Esophagus squamous epithelium (tissue), 5 donors: ENCODE measurements around the gene EDC4. TPM values are rescaled to one million over a fixed set of nuclear protein-coding genes. Genes with fewer than 3 reads are reported as not detected.

Experiments
- DNase-seq: peaks from one replicate; lab custom pipeline; 2025; lab: John Stamatoyannopoulos, UW
- H3K27ac ChIP-seq, 4 donors: fragments of 200-600 bp; sonication (generic); one replicate each; pipeline ENCODE4 v1.5.1; 2016 to 2019; ENCODE audit warnings: mild to moderate bottlenecking in 1 of 4
- H3K27me3 ChIP-seq, 4 donors: fragments of 200-600 bp; sonication (generic); 1 replicate in 3 of 4; 2 replicates in 1 of 4; pipeline versions ENCODE4 v1.5.1 to v1.6.0; 2017 to 2021; ENCODE audit warnings: antibody characterized with exemption in 1 of 4
- H3K36me3 ChIP-seq, 3 donors: fragments of 200-600 bp; sonication (generic); one replicate each; pipeline ENCODE4 v1.5.1; 2016 to 2019
- H3K4me1 ChIP-seq, 3 donors: fragments of 200-600 bp; sonication (generic); one replicate each; pipeline ENCODE4 v1.5.1; 2017 to 2019
- H3K4me3 ChIP-seq, 4 donors: fragments of 200-600 bp; sonication (generic); 1 replicate in 3 of 4; 2 replicates in 1 of 4; pipeline ENCODE4 v1.5.1; 2016 to 2019; ENCODE audit warnings: mild to moderate bottlenecking in 2 of 4, moderate library complexity in 1 of 4
- H3K9me3 ChIP-seq, 3 donors: fragments of 200-600 bp; sonication (generic); one replicate each; pipeline ENCODE4 v1.5.1; 2016 to 2019
- CTCF ChIP-seq, 6 experiments: fragments of 450-650 bp in 4 of 6; fragments of 200-600 bp in 2 of 6; sonication (generic) in 2 of 6; IDR thresholded peaks; one replicate each; pipeline ENCODE4 v1.5.1; 2016 to 2019; ENCODE audit warnings: antibody characterized with exemption in 6 of 6, mild to moderate bottlenecking in 4 of 6, moderate library complexity in 4 of 6
- POLR2A ChIP-seq, 4 donors: fragments of 450-650 bp; IDR thresholded peaks; one replicate each; pipeline ENCODE4 v1.6.1; 2017; ENCODE audit warnings: antibody characterized with exemption in 4 of 4, mild to moderate bottlenecking in 4 of 4, moderate library complexity in 3 of 4
- WGBS, 2 donors: methylation state at CpG; one replicate each; pipeline ENCODE4 v1.1.5; 2018; 5-methylcytosine and 5-hydroxymethylcytosine counted together
- intact Hi-C: fragments of 100-400 bp; cut with DNase I; formaldehyde crosslinking; loops from one replicate; pipeline ENCODE4 v1.15.0; 2022
- total RNA-seq, 4 donors: library from RNA; depleted of rRNA; stranded (reverse); fragments of >200 nt; gene quantifications; one replicate each; pipeline ENCODE4 v1.1.0, GENCODE V29; 2016
- donor health status: DM: yes; HTN: yes; CAD: no.

EDC4 gene
- total RNA-seq, 4 donors from 2014 or later, result 26.5 to 46.9 (median 37.0) TPM

GRCh38 chr16:67880584-67880983 is 7.7 kb downstream of the EDC4 start:
- Histone ChIP-seq H3K27ac (no peak overlapping the region), H3K4me3 (no peak overlapping the region), H3K36me3 (peaks cover 54 to 98% (median 75%) of the 10 kb centered on the region in 3 donors), H3K27me3 (no peaks in the 10 kb centered on the region), H3K4me1 (peaks cover 11 to 24% (median 13%) of the 10 kb centered on the region in 3 donors), H3K9me3 (no peaks in the 10 kb centered on the region)
- intact Hi-C loops, result loop anchor here (5.0 kb wide), 1 partner anchor 42 kb away; no protein-coding TSS in a partner anchor
- DNase-seq, result no peak
- TF ChIP-seq CTCF (IDR thresholded peaks at IDR 0.05) (no peak), POLR2A (IDR thresholded peaks at IDR 0.05) (no peak)
- 90 to 100% methylated on average over 2 to 3 of the region's 13 CpGs for WGBS, 2 donors

- Histone ChIP-seq H3K27ac (no peak overlapping the region), H3K27me3 (no peaks in the 10 kb centered on the region), H3K4me3 (no peak overlapping the region), H3K9me3 (no peaks in the 10 kb centered on the region), H3K4me1 (peaks cover 11 to 20% (median 13%) of the 10 kb centered on the region in 3 donors), H3K36me3 (peaks cover 60 to 98% (median 70%) of the 10 kb centered on the region in 3 donors)
- WGBS, 2 donors, result 93 to 96% methylated on average over 12 to 13 of the region's 21 CpGs
- DNase-seq, result no peak
- intact Hi-C loops, result loop anchor here (5.0 kb wide), 1 partner anchor 41 kb away; no protein-coding TSS in a partner anchor
- no peak for TF ChIP-seq CTCF (IDR thresholded peaks at IDR 0.05)
- no peak for TF ChIP-seq POLR2A (IDR thresholded peaks at IDR 0.05)
Observed at GRCh38 chr16:67881621-67882161, 8.8 kb downstream of the EDC4 start.

- intact Hi-C loops, result loop anchor here (5.0 kb wide), 1 partner anchor 40 kb away; no protein-coding TSS in a partner anchor
- TF ChIP-seq POLR2A (IDR thresholded peaks at IDR 0.05) (no peak), CTCF (IDR thresholded peaks at IDR 0.05) (no peak)
- Histone ChIP-seq H3K27me3 (no peaks in the 10 kb centered on the region), H3K36me3 (peaks cover 57 to 93% (median 62%) of the 10 kb centered on the region in 3 donors), H3K4me1 (peaks cover 11 to 20% (median 13%) of the 10 kb centered on the region in 3 donors), H3K9me3 (no peaks in the 10 kb centered on the region), H3K4me3 (no peak overlapping the region), H3K27ac (no peak overlapping the region)
- 84 to 91% methylated on average over 10 to 11 of the region's 18 CpGs for WGBS, 2 donors
- no peak for DNase-seq
Observed at GRCh38 chr16:67882374-67883145, 9.7 kb downstream of the EDC4 start.

GRCh38 chr16:67883146-67883871 is 10.5 kb downstream of the EDC4 start:
- no peaks in the 10 kb centered on the region for H3K9me3 ChIP-seq
- H3K36me3 ChIP-seq, result peaks cover 50 to 86% (median 54%) of the 10 kb centered on the region in 3 donors
- H3K27me3 ChIP-seq, result no peaks in the 10 kb centered on the region
- intact Hi-C loops, result loop anchor here (5.0 kb wide), 1 partner anchor 39 kb away; no protein-coding TSS in a partner anchor
- DNase-seq, result no peak
- 64 to 71% methylated on average over 6 of the region's 6 CpGs for WGBS, 2 donors
- H3K27ac ChIP-seq, result peak overlapping the region in 2 of 4 donors; percentile 59 to 71
- peaks cover 11 to 20% (median 13%) of the 10 kb centered on the region in 3 donors for H3K4me1 ChIP-seq
- no peak for TF ChIP-seq POLR2A (IDR thresholded peaks at IDR 0.05)
- no peak for TF ChIP-seq CTCF (IDR thresholded peaks at IDR 0.05)
- no peak overlapping the region for H3K4me3 ChIP-seq
